HL-60 (cell line): ENCODE measurements around the gene ABCC8.

Experiments used
- DNase-seq, 2 experiments: peaks; one replicate each; pipeline ENCODE4 v3.0.0-alpha.2; 2010 to 2020; ENCODE audit warnings: low read depth in 1 of 2, low spot score in 1 of 2
- H3K27ac ChIP-seq: fragments of 250-450 bp; sonication (Bioruptor Pico); replicated peaks from 2 replicates; pipeline ENCODE4 v1.5.1; 2020; ENCODE audit warnings: mild to moderate bottlenecking, moderate library complexity
- H3K27me3 ChIP-seq: fragments of 250-450 bp; sonication (Bioruptor Pico); 2 replicates; pipeline ENCODE4 v1.5.1; 2021; ENCODE audit warnings: mild to moderate bottlenecking, moderate library complexity; ENCODE audit not compliant: insufficient read depth, poor library complexity, severe bottlenecking
- H3K4me3 ChIP-seq: replicated peaks from 2 replicates; pipeline ENCODE4 v1.5.1; 2011; ENCODE audit warnings: mild to moderate bottlenecking, control low read depth, low read length; ENCODE audit not compliant: insufficient read depth
- GABPA ChIP-seq: IDR thresholded peaks from 2 replicates; pipeline ENCODE4 v1.6.1; 2012; ENCODE audit warnings: low read depth
- POLR2AphosphoS5 ChIP-seq: IDR thresholded peaks from 2 replicates; pipeline ENCODE4 v1.6.1; 2012; ENCODE audit warnings: low read depth
- SPI1 ChIP-seq: IDR thresholded peaks from 2 replicates; pipeline ENCODE4 v1.6.1; 2012; ENCODE audit warnings: low read depth, mild to moderate bottlenecking, borderline replicate concordance
- TF ChIP-seq, protein P1 (sequence below): IDR thresholded peaks from one replicate; pipeline ENCODE4 v1.5.1; 2011; ENCODE audit warnings: low read length, control low read depth, inconsistent platforms; ENCODE audit not compliant: insufficient read depth
- TF ChIP-seq, protein P2 (sequence below): IDR thresholded peaks from 2 replicates; pipeline ENCODE4 v1.6.1; 2012; ENCODE audit warnings: low read depth; ENCODE audit not compliant: insufficient replicate concordance

The ABCC8 gene

DNA sequence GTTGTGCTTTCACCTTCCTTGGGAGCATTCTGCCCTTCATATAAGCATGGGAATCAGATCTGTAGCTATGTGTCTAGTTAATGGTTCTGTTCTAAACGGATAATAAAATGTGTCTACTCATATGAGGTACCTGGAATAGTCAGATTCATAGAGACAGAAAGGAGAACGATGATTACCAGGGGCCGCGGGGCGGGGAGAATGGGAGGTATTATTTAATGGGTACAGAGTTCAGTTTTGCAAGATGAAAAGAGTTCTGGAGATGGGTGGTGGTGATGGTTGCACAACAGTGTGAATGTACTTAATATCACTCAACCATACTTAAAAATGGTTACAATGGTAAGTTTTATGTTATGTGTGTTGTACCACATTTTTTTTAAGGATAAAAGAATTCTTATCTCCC is 10.0 kb upstream of the ABCC8 start:
- no peak for DNase-seq
- TF ChIP-seq, protein P1, sequence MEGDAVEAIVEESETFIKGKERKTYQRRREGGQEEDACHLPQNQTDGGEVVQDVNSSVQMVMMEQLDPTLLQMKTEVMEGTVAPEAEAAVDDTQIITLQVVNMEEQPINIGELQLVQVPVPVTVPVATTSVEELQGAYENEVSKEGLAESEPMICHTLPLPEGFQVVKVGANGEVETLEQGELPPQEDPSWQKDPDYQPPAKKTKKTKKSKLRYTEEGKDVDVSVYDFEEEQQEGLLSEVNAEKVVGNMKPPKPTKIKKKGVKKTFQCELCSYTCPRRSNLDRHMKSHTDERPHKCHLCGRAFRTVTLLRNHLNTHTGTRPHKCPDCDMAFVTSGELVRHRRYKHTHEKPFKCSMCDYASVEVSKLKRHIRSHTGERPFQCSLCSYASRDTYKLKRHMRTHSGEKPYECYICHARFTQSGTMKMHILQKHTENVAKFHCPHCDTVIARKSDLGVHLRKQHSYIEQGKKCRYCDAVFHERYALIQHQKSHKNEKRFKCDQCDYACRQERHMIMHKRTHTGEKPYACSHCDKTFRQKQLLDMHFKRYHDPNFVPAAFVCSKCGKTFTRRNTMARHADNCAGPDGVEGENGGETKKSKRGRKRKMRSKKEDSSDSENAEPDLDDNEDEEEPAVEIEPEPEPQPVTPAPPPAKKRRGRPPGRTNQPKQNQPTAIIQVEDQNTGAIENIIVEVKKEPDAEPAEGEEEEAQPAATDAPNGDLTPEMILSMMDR: no peak
- TF ChIP-seq GABPA (no peak), POLR2AphosphoS5 (no peak), SPI1 (no peak)
- TF ChIP-seq, protein P2, sequence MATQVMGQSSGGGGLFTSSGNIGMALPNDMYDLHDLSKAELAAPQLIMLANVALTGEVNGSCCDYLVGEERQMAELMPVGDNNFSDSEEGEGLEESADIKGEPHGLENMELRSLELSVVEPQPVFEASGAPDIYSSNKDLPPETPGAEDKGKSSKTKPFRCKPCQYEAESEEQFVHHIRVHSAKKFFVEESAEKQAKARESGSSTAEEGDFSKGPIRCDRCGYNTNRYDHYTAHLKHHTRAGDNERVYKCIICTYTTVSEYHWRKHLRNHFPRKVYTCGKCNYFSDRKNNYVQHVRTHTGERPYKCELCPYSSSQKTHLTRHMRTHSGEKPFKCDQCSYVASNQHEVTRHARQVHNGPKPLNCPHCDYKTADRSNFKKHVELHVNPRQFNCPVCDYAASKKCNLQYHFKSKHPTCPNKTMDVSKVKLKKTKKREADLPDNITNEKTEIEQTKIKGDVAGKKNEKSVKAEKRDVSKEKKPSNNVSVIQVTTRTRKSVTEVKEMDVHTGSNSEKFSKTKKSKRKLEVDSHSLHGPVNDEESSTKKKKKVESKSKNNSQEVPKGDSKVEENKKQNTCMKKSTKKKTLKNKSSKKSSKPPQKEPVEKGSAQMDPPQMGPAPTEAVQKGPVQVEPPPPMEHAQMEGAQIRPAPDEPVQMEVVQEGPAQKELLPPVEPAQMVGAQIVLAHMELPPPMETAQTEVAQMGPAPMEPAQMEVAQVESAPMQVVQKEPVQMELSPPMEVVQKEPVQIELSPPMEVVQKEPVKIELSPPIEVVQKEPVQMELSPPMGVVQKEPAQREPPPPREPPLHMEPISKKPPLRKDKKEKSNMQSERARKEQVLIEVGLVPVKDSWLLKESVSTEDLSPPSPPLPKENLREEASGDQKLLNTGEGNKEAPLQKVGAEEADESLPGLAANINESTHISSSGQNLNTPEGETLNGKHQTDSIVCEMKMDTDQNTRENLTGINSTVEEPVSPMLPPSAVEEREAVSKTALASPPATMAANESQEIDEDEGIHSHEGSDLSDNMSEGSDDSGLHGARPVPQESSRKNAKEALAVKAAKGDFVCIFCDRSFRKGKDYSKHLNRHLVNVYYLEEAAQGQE: no peak
- Histone ChIP-seq H3K27me3 (peaks cover 6% of the 10 kb centered on the region), H3K4me3 (no peak overlapping the region), H3K27ac (no peak overlapping the region)

DNA sequence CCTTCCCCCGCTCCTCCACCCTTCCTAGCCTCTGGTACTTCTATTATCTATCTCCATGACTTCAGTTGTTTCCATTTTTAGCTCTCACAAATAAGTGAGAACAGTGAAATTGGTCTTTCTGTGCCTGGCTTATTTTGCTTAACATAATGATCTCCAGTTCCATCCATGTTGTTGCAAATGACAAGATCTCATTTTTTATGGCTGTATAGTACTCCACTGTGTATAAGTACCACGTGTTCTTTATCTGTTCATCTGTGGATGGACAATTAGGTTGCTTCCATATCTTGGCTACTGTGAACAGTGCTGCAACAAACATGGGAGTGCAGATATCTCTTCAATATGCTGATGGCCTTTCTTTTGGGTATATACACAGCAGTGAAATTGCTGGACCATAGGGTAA is 6.9 kb upstream of the ABCC8 start:
- TF ChIP-seq SPI1: no peak
- no peak for TF ChIP-seq GABPA
- TF ChIP-seq, protein P2: no peak
- TF ChIP-seq, protein P1: no peak
- no peak for TF ChIP-seq POLR2AphosphoS5
- no peak for DNase-seq
- Histone ChIP-seq H3K27me3 (peaks cover 10% of the 10 kb centered on the region), H3K4me3 (no peak overlapping the region), H3K27ac (no peak overlapping the region)

DNA sequence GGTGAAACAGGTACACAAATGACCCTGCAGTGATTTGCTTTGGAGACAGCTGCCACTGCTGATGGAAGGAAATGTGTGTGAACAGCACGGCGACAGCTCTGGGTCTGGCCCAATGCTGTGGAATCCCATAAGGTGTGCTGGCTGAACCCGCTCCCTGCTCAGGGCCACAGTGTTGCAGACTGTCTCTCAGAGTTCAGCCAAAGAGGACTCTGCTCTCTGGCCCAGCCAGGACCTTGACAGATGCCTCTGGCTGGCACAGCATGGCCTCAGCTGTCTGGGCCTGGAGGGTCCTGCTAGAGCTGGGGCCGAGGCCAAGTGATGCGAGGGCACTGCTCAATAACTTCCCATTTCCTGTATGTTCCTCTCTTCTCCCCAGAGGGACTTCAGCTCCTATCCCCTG is 5.3 kb upstream of the ABCC8 start:
- no peak overlapping the region for H3K27ac ChIP-seq
- no peak for DNase-seq
- H3K4me3 ChIP-seq: no peak overlapping the region
- H3K27me3 ChIP-seq: peaks cover 26% of the 10 kb centered on the region
- TF ChIP-seq POLR2AphosphoS5 (no peak), SPI1 (no peak), GABPA (no peak)
- TF ChIP-seq, protein P1: no peak
- TF ChIP-seq, protein P2: no peak
